ENCODE measurements around the gene KLHL36.

The KLHL36 gene

DNA sequence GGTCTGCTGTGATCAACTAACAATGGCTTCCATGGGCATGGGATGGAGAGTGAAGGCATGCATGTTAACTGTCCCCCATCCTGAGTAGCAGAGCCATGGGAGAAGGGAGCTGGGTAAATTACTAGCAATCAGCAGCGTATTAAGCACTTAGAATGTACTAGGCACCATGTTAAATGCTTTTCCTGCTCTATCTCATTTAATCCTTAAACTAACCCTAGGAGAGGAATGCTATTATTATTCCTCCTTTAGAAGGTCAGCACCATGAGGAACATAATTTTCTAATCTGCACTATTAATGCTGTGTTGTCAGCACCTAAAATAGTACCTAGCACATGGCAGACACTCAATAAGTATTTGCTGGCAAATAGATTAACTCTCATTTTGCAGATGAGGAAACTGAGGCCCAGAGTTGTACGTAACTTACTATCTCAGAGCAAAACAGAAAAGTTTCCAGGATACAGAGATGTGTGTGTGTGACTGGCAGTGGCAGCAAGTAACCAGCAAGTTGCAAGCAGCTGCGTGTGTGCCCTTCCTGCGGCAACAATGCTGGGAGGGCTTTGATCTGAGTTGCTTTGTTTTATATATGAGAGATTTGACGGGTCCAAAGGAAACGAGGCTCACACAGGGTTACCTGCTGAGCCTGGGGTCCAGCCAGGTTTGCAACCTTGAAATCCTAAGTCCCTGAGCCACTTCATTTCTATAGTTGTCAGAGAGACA lies 6.5 kb upstream of the KLHL36 start:
- in situ Hi-C loops (cut with HindIII; ENCODE audit: low sequenced_read_pairs): no loop called here

DNA sequence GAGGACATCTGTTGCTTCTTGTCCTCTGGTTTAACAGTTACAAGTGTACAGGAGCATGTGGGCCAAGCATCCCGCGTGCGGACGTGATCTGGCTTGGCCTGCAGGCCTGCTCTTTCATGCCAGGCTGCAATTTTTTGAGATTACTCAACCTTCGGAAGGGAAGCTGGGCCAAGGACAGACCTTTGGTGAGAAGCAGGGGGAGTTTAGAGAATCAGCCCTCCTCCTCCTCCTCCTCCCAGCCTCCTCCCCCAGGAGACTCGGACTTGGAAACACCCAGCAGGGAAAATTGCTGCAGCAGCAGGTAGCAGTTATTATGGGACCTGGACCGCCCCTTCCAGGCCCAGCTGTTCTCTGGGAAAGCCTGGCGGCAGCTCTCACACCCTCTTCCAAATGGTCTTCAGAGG lies 5.1 kb upstream of the KLHL36 start:
- in situ Hi-C loops (cut with HindIII; ENCODE audit: low sequenced_read_pairs): no loop called here

DNA sequence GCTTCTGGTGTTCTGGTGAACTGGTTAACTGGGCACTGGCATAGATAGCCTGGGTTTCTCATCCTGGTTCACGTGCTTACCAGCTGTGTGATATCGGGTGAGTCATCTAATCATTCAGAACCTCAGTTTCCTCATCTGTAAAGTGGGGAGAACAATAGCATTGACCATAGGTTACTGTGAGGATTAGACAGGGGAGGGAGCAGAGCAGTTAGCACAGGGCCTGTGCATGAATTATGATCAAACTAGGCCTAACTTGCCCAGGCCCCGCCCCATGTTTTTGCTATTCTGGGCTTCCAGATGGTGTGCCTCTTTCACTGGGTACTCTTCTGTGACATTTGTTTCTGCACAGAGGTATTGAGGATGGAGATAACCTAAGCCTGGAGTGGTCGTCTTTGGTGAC lies 4.6 kb upstream of the KLHL36 start:
- in situ Hi-C loops (cut with HindIII; ENCODE audit: low sequenced_read_pairs): no loop called here

DNA sequence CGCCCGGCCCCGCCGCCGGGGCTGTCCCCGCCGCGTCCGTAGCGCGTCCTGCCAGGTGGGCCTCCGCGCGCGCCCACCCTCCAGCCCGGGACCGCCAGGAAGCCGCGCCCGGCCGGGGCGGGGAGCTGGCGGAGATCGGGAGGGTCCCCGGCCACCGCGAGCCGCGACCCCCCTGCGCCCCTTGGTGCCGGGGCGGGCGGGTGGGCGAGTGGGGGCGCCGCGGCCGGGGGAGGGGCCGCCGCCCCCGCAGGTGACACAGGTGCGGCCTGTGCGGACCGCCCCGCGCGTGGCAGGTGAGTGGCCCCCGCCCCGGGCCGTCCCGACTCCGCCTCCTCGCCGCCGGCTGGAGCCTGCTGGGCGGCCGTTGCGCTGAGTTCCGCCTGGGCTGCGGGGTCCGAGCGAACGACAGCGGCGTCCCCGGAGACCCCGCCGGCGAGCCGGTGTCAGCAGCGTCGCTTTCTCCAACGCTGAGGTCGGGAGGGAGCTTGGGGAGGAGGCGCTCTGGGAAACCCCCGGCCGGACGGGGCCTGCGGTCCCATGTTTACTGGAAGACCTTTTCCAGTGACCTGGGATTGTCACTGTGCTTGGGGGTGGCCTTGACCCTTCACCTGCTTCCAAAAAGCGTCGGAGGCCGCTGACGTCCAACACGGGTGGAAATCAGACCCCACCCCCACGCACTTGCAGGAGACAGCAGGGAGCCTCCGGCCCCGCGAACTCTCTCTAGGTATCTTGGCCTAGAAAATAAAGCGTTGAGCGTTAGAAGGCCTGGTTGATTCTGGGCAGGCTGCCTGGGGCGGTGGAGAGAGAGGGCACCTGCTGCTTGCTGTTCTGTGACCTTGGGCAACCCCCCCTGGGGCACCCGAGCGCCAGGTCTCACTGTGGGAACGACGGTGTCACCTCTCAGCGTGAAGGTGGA lies 542 bp downstream of the KLHL36 start:
- in situ Hi-C loops (cut with HindIII; ENCODE audit: low sequenced_read_pairs): no loop called here

DNA sequence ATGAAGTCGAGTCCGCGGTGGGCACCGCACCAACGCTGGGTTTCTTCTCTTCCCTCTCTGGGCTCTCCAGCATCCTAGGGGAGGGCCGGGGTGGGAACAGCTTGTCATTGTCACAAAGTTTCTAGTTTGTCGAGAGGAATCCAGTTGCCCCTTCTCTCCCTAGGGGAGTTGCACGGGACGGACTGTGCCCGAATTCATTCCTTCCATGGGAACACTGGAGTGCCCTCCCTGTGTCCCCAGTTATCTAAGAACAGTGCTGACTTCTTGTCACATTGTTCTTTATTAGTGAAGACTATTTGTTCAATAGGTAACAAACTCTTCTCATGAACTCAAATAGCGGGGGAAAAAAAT lies 1.2 kb downstream of the KLHL36 start:
- in situ Hi-C loops (cut with HindIII; ENCODE audit: low sequenced_read_pairs): no loop called here

DNA sequence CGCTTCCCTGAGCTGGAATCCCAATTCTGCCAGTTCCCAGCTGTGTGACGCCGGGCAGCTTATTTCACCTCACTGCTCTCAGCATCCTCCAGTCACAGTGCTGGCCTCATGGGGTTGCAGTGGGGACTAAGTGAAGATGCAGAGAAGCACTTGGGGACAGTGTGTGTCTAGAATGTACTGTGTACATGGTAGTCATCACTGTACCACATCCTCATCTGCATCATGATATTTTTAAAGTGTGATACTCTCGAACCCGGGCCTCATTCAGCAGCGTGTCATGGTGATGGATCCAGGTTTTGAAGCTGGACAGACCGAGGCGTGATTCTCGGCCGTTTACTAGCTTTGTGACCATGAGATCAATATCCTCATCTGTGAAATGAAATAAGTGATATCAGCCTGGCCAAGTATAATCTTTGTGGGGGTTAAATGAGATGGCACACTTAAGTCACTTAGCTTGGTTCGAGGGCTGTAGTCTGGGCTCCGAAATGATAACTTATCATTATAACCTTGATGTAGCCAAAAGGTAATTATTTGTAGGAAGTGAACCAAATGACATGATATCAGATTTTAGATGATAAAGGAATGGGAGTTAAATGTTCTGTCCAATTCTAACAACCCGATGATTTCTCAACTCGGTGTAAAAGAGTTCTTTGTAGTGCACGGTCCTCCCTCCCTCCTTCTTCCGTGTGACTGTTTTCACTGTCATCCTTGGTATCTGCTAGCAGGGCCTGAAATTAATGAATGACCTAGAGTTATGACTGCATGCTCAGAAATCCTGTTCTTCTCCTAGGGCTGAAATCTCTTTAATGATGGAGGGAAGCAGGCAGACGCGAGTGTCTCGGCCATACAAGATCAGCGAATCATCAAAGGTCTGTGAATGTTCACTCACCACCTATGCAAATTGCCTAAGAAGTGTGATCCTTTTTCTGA lies 2.0 kb downstream of the KLHL36 start:
- in situ Hi-C loops (cut with HindIII; ENCODE audit: low sequenced_read_pairs): no loop called here

DNA sequence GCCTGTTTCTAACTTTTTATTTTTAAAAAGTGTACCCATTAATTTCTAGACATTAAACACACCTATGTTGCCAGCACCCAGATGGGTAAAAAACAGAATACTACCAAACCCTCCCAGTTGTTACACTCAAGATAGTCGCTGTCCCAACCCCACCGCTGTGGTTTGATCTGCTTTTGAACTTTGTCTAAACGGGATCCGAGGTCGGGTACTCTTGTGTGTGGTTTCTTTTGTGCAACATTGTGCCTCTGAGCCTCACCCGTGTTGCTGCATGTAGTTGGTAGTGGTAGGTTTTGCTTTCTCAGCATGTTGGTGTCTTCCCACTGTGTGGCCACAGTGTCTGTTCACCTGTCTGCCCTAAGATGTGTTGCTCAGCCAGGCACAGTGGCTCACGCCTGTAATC lies 4.3 kb downstream of the KLHL36 start:
- in situ Hi-C loops (cut with HindIII; ENCODE audit: low sequenced_read_pairs): no loop called here

DNA sequence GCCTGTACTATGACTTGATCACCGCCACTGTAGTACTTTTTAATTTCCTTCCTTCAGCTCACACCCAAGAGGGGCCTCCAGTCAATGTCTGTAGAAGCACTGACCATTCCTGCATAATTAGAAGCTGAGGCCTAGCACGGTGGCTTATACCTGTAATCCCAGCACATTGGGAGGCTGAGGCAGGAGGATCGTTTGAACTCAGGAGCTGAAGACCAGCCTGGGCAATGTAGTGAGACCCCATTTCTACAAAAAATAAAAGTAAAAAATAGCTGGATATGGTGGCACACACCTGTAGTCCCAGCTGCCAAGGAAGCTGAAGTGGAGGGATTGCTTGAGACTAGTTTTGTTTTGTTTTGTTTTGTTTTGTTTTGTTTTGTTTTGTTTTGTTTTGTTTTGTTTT lies 5.9 kb downstream of the KLHL36 start:
- in situ Hi-C loops (cut with HindIII; ENCODE audit: low sequenced_read_pairs): no loop called here

DNA sequence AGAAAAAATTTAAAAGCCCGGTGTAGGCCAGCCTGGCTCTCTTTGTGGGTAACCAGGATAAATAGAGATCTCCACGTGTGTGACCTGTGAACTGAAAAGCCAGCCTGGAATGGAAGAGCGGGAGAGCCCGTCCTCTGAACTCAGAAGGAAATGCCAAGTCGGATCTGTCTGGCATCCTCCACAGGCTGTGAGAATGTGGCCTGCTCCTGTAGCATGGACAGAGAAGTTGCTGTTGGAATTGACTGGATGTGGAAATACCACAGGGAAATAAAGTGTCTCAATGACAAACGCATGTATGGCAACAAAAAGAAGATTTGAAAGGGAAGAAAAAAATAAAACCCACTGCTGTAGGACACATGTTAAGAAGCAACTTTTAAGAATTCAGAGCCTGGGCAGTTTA lies 6.7 kb downstream of the KLHL36 start:
- in situ Hi-C loops (cut with HindIII; ENCODE audit: low sequenced_read_pairs): no loop called here

DNA sequence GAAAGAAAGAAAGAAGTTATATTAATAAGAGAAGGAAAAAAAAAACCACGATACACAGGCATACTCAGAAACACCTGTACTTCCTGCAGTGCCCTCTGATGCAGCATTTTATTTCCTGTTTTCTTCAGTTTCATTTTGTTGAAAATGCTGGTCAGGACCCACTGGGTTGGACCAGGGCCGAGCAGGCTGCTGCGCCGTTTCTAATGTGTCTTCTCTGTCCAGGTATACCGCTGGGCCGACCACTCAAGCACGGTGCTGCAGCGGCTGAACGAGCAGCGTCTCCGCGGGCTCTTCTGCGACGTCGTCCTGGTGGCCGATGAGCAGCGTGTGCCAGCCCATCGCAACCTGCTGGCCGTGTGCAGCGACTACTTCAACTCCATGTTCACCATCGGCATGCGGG lies 8.3 kb downstream of the KLHL36 start:
- in situ Hi-C loops (cut with HindIII; ENCODE audit: low sequenced_read_pairs): no loop called here

DNA sequence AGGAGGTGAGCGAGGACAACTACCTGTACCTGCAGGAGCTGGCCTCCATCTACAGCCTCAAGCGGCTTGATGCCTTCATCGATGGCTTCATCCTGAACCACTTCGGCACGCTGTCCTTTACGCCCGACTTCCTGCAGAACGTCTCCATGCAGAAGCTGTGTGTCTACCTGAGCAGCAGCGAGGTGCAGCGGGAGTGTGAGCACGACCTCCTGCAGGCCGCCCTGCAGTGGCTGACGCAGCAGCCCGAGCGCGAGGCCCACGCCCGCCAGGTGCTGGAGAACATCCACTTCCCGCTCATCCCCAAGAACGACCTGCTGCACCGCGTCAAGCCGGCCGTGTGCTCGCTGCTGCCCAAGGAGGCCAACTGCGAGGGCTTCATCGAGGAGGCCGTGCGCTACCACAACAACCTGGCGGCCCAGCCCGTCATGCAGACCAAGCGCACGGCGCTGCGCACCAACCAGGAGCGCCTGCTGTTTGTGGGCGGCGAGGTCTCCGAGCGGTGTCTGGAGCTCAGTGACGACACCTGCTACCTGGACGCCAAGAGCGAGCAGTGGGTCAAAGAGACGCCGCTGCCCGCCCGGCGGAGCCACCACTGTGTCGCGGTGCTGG lies 9.0 kb downstream of the KLHL36 start:
- in situ Hi-C loops (cut with HindIII; ENCODE audit: low sequenced_read_pairs): no loop called here

DNA sequence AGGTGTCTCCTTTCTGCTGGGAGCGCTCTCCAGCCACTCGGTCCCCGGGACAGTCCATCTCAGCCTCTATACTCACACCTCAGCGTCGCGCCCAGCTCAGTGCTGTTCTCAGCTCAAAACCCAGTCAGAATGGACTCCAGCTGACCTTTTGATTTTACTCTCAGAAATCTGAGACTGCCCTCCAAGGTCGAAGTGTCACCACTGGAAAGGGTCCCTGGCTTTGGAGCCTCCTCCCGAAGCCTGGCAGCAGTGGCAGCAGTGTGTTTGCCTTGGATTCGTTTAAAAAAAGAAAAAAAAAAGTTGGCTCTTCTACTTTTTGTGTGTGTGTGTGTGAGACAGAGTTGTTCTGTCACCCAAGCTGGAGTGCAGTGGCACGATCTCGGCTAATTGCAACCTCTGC lies 10.4 kb downstream of the KLHL36 start:
- in situ Hi-C loops (cut with HindIII; ENCODE audit: low sequenced_read_pairs): no loop called here

DNA sequence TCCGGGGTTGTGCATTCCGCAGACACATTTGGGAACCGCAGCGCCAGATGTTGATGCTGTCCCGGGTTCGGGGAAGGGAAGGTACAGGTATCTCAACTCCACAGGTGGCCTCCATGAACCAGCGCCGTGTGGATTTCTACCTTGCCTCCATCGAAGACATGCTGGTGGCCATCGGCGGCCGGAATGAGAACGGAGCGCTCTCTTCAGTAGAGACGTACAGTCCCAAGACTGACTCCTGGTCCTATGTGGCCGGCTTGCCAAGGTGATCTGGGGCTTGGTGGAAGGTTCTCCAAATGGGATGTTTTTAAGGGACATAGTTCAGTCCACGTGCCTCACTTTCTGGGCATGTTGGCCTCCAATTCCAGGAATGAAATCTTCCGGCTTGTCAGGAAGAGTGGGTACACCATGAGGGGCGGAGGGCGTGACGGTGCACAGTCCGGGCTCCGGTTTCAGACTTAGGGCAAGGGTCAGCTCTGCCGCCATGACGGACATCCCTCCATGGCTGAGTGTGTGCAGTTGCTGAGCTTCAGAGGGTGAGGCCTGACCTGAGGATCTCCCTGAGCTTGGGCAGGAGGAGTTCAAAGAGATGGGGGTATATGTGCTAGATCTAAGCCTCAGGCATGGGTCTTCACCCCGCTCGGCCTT lies 11.5 kb downstream of the KLHL36 start:
- in situ Hi-C loops (cut with HindIII; ENCODE audit: low sequenced_read_pairs): no loop called here

DNA sequence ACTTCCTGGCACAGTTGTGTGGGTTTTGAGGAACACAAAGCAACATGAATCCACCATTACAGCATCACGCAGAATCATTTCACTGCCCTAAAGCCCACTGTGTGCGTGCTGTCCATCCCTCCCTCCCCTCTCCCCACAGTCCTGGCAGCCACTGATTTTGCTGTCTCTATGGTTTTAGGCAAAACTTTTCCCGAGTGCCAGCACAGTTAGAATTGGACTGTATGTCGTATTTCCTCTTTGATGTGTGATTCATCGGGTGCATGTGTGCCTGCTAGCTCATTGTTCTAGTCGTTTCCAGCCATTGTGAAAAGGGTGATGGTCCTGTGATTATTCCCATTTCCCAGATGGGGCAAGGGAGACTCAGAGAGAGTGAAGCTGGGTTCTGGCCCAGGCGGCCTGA lies 12.7 kb downstream of the KLHL36 start:
- in situ Hi-C loops (cut with HindIII; ENCODE audit: low sequenced_read_pairs): no loop called here

DNA sequence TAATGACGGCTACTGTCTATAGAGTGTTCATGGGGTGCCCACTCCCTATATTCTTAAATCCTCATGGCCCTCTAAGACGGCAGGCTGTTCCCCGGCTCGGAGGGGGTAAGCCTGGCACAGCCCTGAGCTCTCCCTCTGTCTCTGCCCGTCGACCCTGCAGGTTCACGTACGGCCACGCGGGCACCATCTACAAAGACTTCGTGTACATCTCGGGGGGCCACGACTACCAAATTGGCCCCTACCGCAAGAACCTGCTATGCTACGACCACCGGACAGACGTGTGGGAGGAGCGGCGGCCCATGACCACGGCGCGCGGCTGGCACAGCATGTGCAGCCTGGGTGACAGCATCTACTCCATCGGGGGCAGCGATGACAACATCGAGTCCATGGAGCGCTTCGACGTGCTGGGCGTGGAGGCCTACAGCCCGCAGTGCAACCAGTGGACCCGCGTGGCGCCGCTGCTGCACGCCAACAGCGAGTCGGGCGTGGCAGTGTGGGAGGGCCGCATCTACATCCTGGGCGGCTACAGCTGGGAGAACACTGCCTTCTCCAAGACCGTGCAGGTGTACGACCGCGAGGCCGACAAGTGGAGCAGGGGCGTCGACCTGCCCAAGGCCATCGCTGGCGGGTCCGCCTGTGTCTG lies 13.2 kb downstream of the KLHL36 start:
- in situ Hi-C loops (cut with HindIII; ENCODE audit: low sequenced_read_pairs): no loop called here

DNA sequence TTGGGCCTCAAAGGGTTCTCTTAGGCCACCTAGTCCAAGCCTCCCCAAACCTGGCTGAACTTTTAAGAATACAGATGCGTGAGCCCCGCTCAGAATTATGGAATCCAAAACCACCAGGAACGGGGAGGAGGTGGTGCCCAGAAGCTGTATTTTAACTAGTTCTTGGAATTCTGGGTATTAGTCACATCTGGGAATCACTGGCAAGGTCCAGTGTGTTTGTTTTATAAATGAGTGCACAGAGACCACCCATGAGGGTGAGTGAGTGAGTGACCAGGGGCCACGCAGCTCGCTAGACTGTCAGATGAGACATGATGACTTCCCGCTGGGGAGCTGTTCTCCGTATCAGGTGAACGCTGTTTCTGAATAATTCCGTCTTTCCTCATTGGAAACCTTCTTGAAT lies 14.2 kb downstream of the KLHL36 start:
- in situ Hi-C loops (cut with HindIII; ENCODE audit: low sequenced_read_pairs): no loop called here

DNA sequence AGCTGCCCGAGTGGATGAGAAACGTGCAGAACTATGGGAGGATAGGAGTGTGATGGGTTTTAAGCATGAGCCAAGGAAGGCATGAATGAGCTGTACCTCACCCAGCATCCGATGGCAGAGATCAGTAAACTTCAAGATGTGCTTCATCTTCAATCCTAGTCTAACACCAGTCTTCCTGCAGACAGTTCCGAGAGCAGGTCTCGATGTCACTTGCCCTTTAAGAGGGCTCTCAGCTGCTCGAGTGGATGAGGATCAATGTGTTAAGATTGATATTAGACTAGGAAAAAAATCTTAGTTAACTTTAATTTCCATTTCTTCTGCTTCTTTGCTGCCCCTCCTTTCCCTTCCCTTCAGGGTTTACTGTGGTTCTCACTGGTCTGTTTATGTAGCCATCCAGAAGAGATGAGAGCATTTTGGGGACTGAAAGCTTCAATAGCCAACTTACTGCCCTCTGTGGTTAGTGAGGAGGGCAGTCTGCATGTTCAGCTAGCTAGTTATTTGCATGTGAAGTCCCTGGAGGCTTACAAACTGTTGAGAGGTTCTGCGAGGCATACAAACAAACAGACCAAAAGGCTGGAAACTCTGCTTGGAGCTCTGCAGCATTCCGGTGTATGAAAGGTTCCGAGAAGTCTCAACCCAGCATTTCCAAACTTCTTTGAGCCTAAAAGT lies 15.3 kb downstream of the KLHL36 start:
- in situ Hi-C loops (cut with HindIII; ENCODE audit: low sequenced_read_pairs): no loop called here

DNA sequence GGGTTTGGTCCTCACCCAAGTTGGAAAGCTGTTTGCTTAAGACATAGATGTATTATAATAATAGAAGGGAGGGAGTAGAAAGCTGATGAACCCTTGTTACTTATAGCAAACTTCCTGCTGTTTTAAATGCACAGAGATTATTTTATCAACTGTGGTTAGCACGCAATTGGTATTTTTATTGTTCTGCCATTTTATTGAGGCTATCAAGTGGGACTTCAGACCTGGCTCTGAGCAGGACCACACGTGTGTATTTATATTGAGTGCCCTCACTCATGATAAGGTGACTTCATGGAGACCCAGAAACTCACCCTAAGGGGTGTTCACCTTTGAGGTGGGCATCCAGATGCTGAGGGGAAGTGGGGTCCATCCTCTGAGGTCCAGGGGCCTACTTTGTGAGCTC lies 17.0 kb downstream of the KLHL36 start:
- in situ Hi-C loops (cut with HindIII; ENCODE audit: low sequenced_read_pairs): no loop called here

DNA sequence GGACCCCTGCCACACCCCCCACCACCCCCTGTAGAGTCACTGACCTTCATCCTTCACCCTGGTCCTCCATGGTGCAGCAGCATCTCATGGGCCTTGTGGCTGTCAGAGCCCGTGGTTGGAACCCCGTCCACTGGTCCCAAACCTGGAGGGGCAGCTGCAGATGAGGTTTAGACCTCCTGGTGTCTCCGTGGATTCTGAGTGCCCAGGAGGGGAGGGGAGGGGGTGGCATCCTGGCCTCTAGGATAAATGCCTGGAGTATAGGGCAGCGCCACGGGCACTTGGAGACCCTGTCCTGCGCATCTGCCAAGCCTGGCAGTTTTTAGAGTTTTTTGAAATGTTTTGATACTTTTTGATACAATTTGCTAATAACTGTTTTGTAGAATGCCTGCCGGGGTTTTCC lies 17.5 kb downstream of the KLHL36 start:
- in situ Hi-C loops (cut with HindIII; ENCODE audit: low sequenced_read_pairs): no loop called here

Measured in DLD1 (cell line).